Choroid plexus epithelial cell (primary cell): ENCODE data around the gene MYL7.
A peak's percentile ranks its signal among the peaks of the same experiment; 100 is the strongest.

ENCODE experiments used
- DNase-seq: peaks from one replicate; pipeline ENCODE4 v3.0.0-alpha.2; 2010; ENCODE audit warnings: low read depth
- H3K4me3 ChIP-seq: 2 replicates; pipeline ENCODE4 v1.5.1; 2011; ENCODE audit warnings: low read depth, mild to moderate bottlenecking, control low read depth, low read length, moderate library complexity
- CTCF ChIP-seq: conservative IDR thresholded peaks from 2 replicates; pipeline ENCODE4 v1.5.1; 2011; ENCODE audit warnings: low read depth, mild to moderate bottlenecking, control low read depth, inconsistent platforms, low read length, moderate library complexity

MYL7 gene

GRCh38 chr7:44152971-44153947 lies 12.1 kb upstream of the MYL7 start:
- no peak for DNase-seq
- no peak for TF ChIP-seq CTCF
- no peak overlapping the region for H3K4me3 ChIP-seq

- no peak overlapping the region for H3K4me3 ChIP-seq
- TF ChIP-seq CTCF, result no peak
- no peak for DNase-seq
These were observed 10.8 kb upstream of the MYL7 start for GRCh38 chr7:44151956-44152355.

GRCh38 chr7:44150966-44151941 lies 10.1 kb upstream of the MYL7 start:
- no peak for TF ChIP-seq CTCF
- no peak for DNase-seq
- H3K4me3 ChIP-seq, result no peak overlapping the region

- TF ChIP-seq CTCF, result no peak
- peak; percentile 9 for DNase-seq
These were observed 9.3 kb upstream of the MYL7 start for GRCh38 chr7:44150466-44150832.

GRCh38 chr7:44149571-44150465 lies 8.7 kb upstream of the MYL7 start:
- no peak for TF ChIP-seq CTCF
- no peak overlapping the region for H3K4me3 ChIP-seq
- DNase-seq, result peak; percentile 35

More at GRCh38 chr7:44150466-44150832, 9.3 kb upstream of the MYL7 start:
- H3K4me3 ChIP-seq, result no peak overlapping the region

GRCh38 chr7:44148961-44149536 lies 7.9 kb upstream of the MYL7 start:
- DNase-seq, result no peak
- no peak overlapping the region for H3K4me3 ChIP-seq
- TF ChIP-seq CTCF, result no peak
